ENCODE measurements around the gene MED16. TPM values are rescaled to one million over a fixed set of nuclear protein-coding genes. Genes with fewer than 3 reads are reported as not detected.

The MED16 gene
- total and polyA plus RNA-seq, 10 of the 15 experiments (the other 5 are each of a cell fraction or from before 2014, with no cell fraction given), result 0.56 to 51.1 (median 13.6) TPM

- SMC1A ChIA-PET (ENCODE audit: uncharacterized antibody, unreplicated experiment), result no interaction called here
- no TSS peak for BruUV-seq (replicated peaks)
- no peaks in the 10 kb centered on the region for H3K27me3 ChIP-seq (replicated peaks in 1 of 2; ENCODE audit: control insufficient read depth in 2 of 2, insufficient read depth in 2 of 2, low read length in 1 of 2)
- POLR2A ChIA-PET, result no interaction called here
- no peak overlapping the region for H2AFZ ChIP-seq (ENCODE audit: control insufficient read depth, low read depth, low read length)
- no peaks in the 10 kb centered on the region for H3K4me1 ChIP-seq (ENCODE audit: control insufficient read depth, insufficient read depth, low read length)
- 51% methylated on average over 21 of the region's 38 CpGs for WGBS (ENCODE audit: insufficient coverage, insufficient replicate concordance, low lambda C conversion rate, missing lambda C conversion rate)
- H3K4me3 ChIP-seq, result no peak overlapping the region
- no peak overlapping the region for H3K4me2 ChIP-seq (ENCODE audit: control insufficient read depth, insufficient read depth)
- no peaks in the 10 kb centered on the region for H4K20me1 ChIP-seq (ENCODE audit: control insufficient read depth, insufficient read depth)
- no peaks in the 10 kb centered on the region for H3K36me3 ChIP-seq (ENCODE audit: control insufficient read depth in 2 of 2, insufficient read depth in 2 of 2, low read length in 1 of 2)
- RAD21 ChIA-PET (ENCODE audit: unreplicated experiment), result no interaction called here
- H3K9me3 ChIP-seq (replicated peaks; ENCODE audit: control insufficient read depth, insufficient read depth, low read length), result no peaks in the 10 kb centered on the region
- no peak overlapping the region for H3K9ac ChIP-seq (ENCODE audit: control insufficient read depth, insufficient read depth, low read length)
- TF ChIP-seq CBX5 (IDR thresholded peaks at IDR 0.05; ENCODE audit: low read depth) (no peak), HDGF (IDR thresholded peaks at IDR 0.05) (no peak), GATAD2B (conservative IDR thresholded peaks at IDR 0.05; ENCODE audit: low read depth) (no peak), FOXM1 (IDR thresholded peaks at IDR 0.05; ENCODE audit: low read depth, low read length) (no peak), ATF2 (IDR thresholded peaks at IDR 0.05; ENCODE audit: low read length) (no peak), ZNF384 (IDR thresholded peaks at IDR 0.05; ENCODE audit: borderline replicate concordance, low read depth, low read length) (no peak), ZNF592 (IDR thresholded peaks at IDR 0.05) (no peak)
- ATAC-seq, result no peak
- CTCF ChIA-PET, result no interaction called here
- no peaks in the 10 kb centered on the region for H3K79me2 ChIP-seq (ENCODE audit: control insufficient read depth, insufficient read depth, low read length)
- no peak for FAIRE-seq
- intact Hi-C loops (cut with micrococcal nuclease; ENCODE audit: unreplicated experiment), result no loop called here
- no peak overlapping the region for H3K27ac ChIP-seq (ENCODE audit: control insufficient read depth, insufficient read depth)
- DNase-seq (ENCODE audit: low read depth, low spot score), result no peak
- in situ Hi-C loops (cut with MboI), result no loop called here
Measured at GRCh38 chr19:831407-832369, 61.3 kb downstream of the MED16 start.
